B cell (primary cell): ENCODE data around the gene PCDHA9. TPM values are rescaled to one million over a fixed set of nuclear protein-coding genes. Genes with fewer than 3 reads are reported as not detected.
"Not testable (repeated sequence)": the region's sequence is repeated elsewhere in the genome, so short reads cannot be mapped to it uniquely, and the experiment has no call there.

Experiments
- ATAC-seq: fragments of 200-7000 bp; cut with Tn5 transposase; one replicate; pipeline ENCODE4 v1.10.0; 2021; ENCODE audit warnings: low read depth, mild to moderate bottlenecking, moderate number of reproducible peaks, moderate library complexity
- CTCF ChIA-PET: fragments of 350-600 bp; sonication (Branson Sonifier 250); formaldehyde crosslinking; loops from one replicate; lab custom pipeline; 2021; ENCODE audit warnings: antibody characterized with exemption, inconsistent platforms; lab: Charles Lee
- POLR2A ChIA-PET: fragments of 350-600 bp; sonication (Branson Sonifier 250); formaldehyde crosslinking; loops from one replicate; lab custom pipeline; 2021; ENCODE audit warnings: antibody characterized with exemption; lab: Charles Lee
- DNase-seq: peaks from one replicate; pipeline ENCODE4 v3.0.0; 2013
- H2AFZ ChIP-seq: 2 replicates; pipeline ENCODE4 v1.6.1; 2012; ENCODE audit warnings: mild to moderate bottlenecking, low read depth, low read length; ENCODE audit not compliant: insufficient read depth, poor library complexity, severe bottlenecking
- H3K27ac ChIP-seq, 2 donors: 1 replicate in 1 of 2; 2 replicates in 1 of 2; pipeline ENCODE4 v1.5.1; 2012 to 2013; ENCODE audit warnings: low read length in 2 of 2, mild to moderate bottlenecking in 2 of 2, moderate library complexity in 1 of 2
- H3K27me3 ChIP-seq, 4 experiments: fragments of 200-600 bp in 1 of 4; sonication (generic) in 1 of 4; replicated peaks in 1 of 4; 1 replicate in 2 of 4; 2 replicates in 2 of 4; pipeline versions ENCODE4 v1.6.1 to v1.7.0; 2013 to 2016; ENCODE audit warnings: low read length in 3 of 4, mild to moderate bottlenecking in 2 of 4, mixed read lengths in 1 of 4, moderate library complexity in 1 of 4; ENCODE audit not compliant: insufficient read depth in 4 of 4, control insufficient read depth in 3 of 4; ENCODE audit errors: control extremely low read depth in 1 of 4
- H3K36me3 ChIP-seq, 2 experiments: replicated peaks in 1 of 2; 1 replicate in 1 of 2; 2 replicates in 1 of 2; pipeline versions ENCODE4 v1.6.1 to v1.7.1; 2013; ENCODE audit warnings: low read length in 1 of 2; ENCODE audit not compliant: insufficient read depth in 2 of 2, control insufficient read depth in 1 of 2; ENCODE audit errors: control extremely low read depth in 1 of 2, extremely low read depth in 1 of 2
- H3K4me1 ChIP-seq, 2 donors: fragments of 200-600 bp in 1 of 2; sonication (generic) in 1 of 2; 1 replicate in 1 of 2; 2 replicates in 1 of 2; pipeline versions ENCODE4 v1.5.1 to v1.6.1; 2013 to 2017; ENCODE audit warnings: low read length in 2 of 2; ENCODE audit not compliant: control insufficient read depth in 2 of 2, insufficient read depth in 2 of 2
- H3K4me2 ChIP-seq: replicated peaks from 2 replicates; pipeline ENCODE3; 2012; ENCODE audit warnings: mild to moderate bottlenecking, low read depth, low read length; ENCODE audit not compliant: poor library complexity, severe bottlenecking
- H3K4me3 ChIP-seq, 5 experiments: fragments of 200-600 bp in 1 of 5; sonication (generic) in 1 of 5; 1 replicate in 3 of 5; 2 replicates in 2 of 5; pipeline versions ENCODE4 v1.5.1 to v1.7.0; 2011 to 2016; ENCODE audit warnings: low read length in 4 of 5, mild to moderate bottlenecking in 4 of 5, low read depth in 2 of 5, control low read depth in 1 of 5, moderate library complexity in 1 of 5; ENCODE audit not compliant: insufficient read depth in 1 of 5; ENCODE audit errors: control extremely low read depth in 1 of 5, extremely low read depth in 1 of 5
- H3K79me2 ChIP-seq: fragments of 200-600 bp; sonication (generic); one replicate; pipeline ENCODE4 v1.6.0; 2016; ENCODE audit warnings: low read length; ENCODE audit not compliant: control insufficient read depth, insufficient read depth
- H3K9ac ChIP-seq: fragments of 200-600 bp; sonication (generic); 2 replicates; pipeline ENCODE4 v1.6.1; 2017; ENCODE audit warnings: mild to moderate bottlenecking, low read length, moderate library complexity
- H3K9me3 ChIP-seq, 3 donors: one replicate each; pipeline versions ENCODE4 v1.6.1 to v1.7.1; 2013; ENCODE audit warnings: low read length in 2 of 3; ENCODE audit not compliant: control insufficient read depth in 2 of 3, insufficient read depth in 1 of 3; ENCODE audit errors: control extremely low read depth in 1 of 3
- H4K20me1 ChIP-seq: 2 replicates; pipeline ENCODE4 v1.6.0; 2012; ENCODE audit warnings: mild to moderate bottlenecking, low read length; ENCODE audit not compliant: insufficient read depth, control insufficient read depth, poor library complexity, severe bottlenecking
- H3K27ac Mint-ChIP-seq: one replicate; pipeline ENCODE4 v1.8.0; 2021; ENCODE audit warnings: mixed read lengths
- H3K27me3 Mint-ChIP-seq: one replicate; pipeline ENCODE4 v1.8.0; 2021; ENCODE audit warnings: mixed read lengths
- H3K4me1 Mint-ChIP-seq: one replicate; pipeline ENCODE4 v1.8.0; 2021; ENCODE audit warnings: mixed read lengths
- H3K4me3 Mint-ChIP-seq: one replicate; pipeline ENCODE4 v1.8.0; 2021; ENCODE audit warnings: mixed read lengths
- H3K9me3 Mint-ChIP-seq: one replicate; pipeline ENCODE4 v1.8.0; 2022; ENCODE audit warnings: mixed read lengths; ENCODE audit not compliant: insufficient read depth
- CTCF ChIP-seq: fragments of 200-600 bp; IDR thresholded peaks from one replicate; pipeline ENCODE4 v1.8.0; 2022; ENCODE audit warnings: antibody characterized with exemption, mild to moderate bottlenecking
- EZH2 ChIP-seq: IDR thresholded peaks from 2 replicates; pipeline ENCODE4 v1.6.1; 2012; ENCODE audit warnings: borderline replicate concordance, low read depth, mild to moderate bottlenecking, moderate library complexity, low read length; ENCODE audit not compliant: insufficient read depth, poor library complexity, severe bottlenecking
- WGBS: methylation state at CpG from one replicate; pipeline ENCODE4 v1.1.5; 2013; ENCODE audit warnings: missing lambda C conversion rate; ENCODE audit not compliant: insufficient coverage; 5-methylcytosine and 5-hydroxymethylcytosine counted together
- intact Hi-C: fragments of 100-400 bp; cut with micrococcal nuclease; formaldehyde crosslinking; loops from one replicate; pipeline ENCODE4 v1.10.0; 2022
- polyA minus RNA-seq: library from RNA; depleted of rRNA, polyadenylated mRNA; stranded (reverse); fragments of >200 nt; gene quantifications from 2 replicates; pipeline ENCODE4 v1.2.3, GENCODE V29; 2012
- polyA plus RNA-seq: library from polyadenylated mRNA; depleted of rRNA; stranded (reverse); fragments of >200 nt; gene quantifications from 2 replicates; pipeline ENCODE4 v1.2.3, GENCODE V29; 2012
- total RNA-seq, 2 donors: library from RNA; stranded (reverse); fragments of 120-200 nt in 1 of 2; gene quantifications; 1 replicate in 1 of 2; 2 replicates in 1 of 2; pipeline versions ENCODE4 v1.2.3 to v1.2.4, GENCODE V29; 2013 to 2022

PCDHA9 gene
- total RNA-seq: not detected in 2 replicates
- not detected for total RNA-seq (2013)
- polyA plus RNA-seq: not detected in 2 replicates
- under 0.01 TPM in 1 of 2 replicates, not detected in the other for polyA minus RNA-seq

GRCh38 chr5:140848139-140849102 is at the start of gene PCDHA9:
PCDHA9 (plus strand) TSS chr5:140848382; CDS start chr5:140848496, 114 bp downstream.
- H3K79me2 ChIP-seq, ATAC-seq, H3K4me3 ChIP-seq, CTCF ChIA-PET, H2AFZ ChIP-seq, DNase-seq, POLR2A ChIA-PET, H3K4me2 ChIP-seq, H3K9me3 Mint-ChIP-seq, intact Hi-C loops, H4K20me1 ChIP-seq, H3K27ac Mint-ChIP-seq, H3K4me1 ChIP-seq, H3K36me3 ChIP-seq, H3K9ac ChIP-seq, H3K27ac ChIP-seq, H3K4me3 Mint-ChIP-seq, H3K4me1 Mint-ChIP-seq, H3K27me3 Mint-ChIP-seq: not testable (repeated sequence)
- Histone ChIP-seq H3K27me3 (peaks cover 0 to 12% (median 3%) of the 10 kb centered on the region in 4 experiments), H3K9me3 (peaks cover 2 to 25% (median 10%) of the 10 kb centered on the region in 3 donors)
- 34% methylated on average over 27 of the region's 48 CpGs for WGBS

- WGBS: 38% methylated on average over 21 of the region's 29 CpGs
- Histone ChIP-seq H3K27ac (no peak within 1 kb of the TSS), H3K27me3 (peaks cover 0 to 12% (median 4%) of the 10 kb centered on the region in 4 experiments), H3K9ac (no peak within 1 kb of the TSS), H3K9me3 (peaks cover 0 to 41% (median 30%) of the 10 kb centered on the region in 3 donors), H3K4me3 (no peak within 1 kb of the TSS), H3K4me2 (no peak within 1 kb of the TSS), H4K20me1 (no peaks in the 10 kb centered on the region), H3K79me2 (no peaks in the 10 kb centered on the region), H2AFZ (no peak within 1 kb of the TSS), H3K4me1 (no peaks in the 10 kb centered on the region), H3K36me3 (no peaks in the 10 kb centered on the region)
- ATAC-seq (no peak), DNase-seq (no peak)
- ChIA-PET POLR2A (no interaction called here), CTCF (no interaction called here)
- H3K27me3 Mint-ChIP-seq: peaks cover 7% of the 10 kb centered on the region
- no peak within 1 kb of the TSS for H3K4me3 Mint-ChIP-seq
- no peaks in the 10 kb centered on the region for H3K4me1 Mint-ChIP-seq
- H3K9me3 Mint-ChIP-seq: peaks cover 8% of the 10 kb centered on the region
- no peak for TF ChIP-seq EZH2
- TF ChIP-seq CTCF: no peak
- H3K27ac Mint-ChIP-seq: no peak within 1 kb of the TSS
- intact Hi-C loops: no loop called here
Observed at GRCh38 chr5:140800816-140801493, 47.2 kb upstream of the PCDHA9 start, which contains the start of gene PCDHA3. PCDHA3 (plus strand) TSS chr5:140801057.
